SK-N-SH (cell line): ENCODE results near the gene KCNC4. TPM values are rescaled to one million over a fixed set of nuclear protein-coding genes. Genes with fewer than 3 reads are reported as not detected.

Source experiments
- CTCF ChIA-PET: fragments of 300-600, 350-600 bp; formaldehyde crosslinking; extraction: SDS; loops from one replicate; lab custom pipeline; 2021; lab: Yijun Ruan, JAX
- POLR2A ChIA-PET: fragments of 350-600 bp; sonication (Branson Sonifier 250); formaldehyde crosslinking; extraction: SDS; loops from one replicate; lab custom pipeline; 2020; ENCODE audit warnings: antibody characterized with exemption, inconsistent platforms; lab: Yijun Ruan, JAX
- DNase-seq: peaks from one replicate; pipeline ENCODE4 v3.0.0; 2012
- H2AFZ ChIP-seq: fragments of 200-600 bp; sonication (generic); 2 replicates; pipeline ENCODE4 v1.8.1; 2016; ENCODE audit warnings: antibody characterized with exemption, mild to moderate bottlenecking, low read depth
- H3F3A ChIP-seq: fragments of 200-600 bp; sonication (generic); replicated peaks from 2 replicates; pipeline ENCODE3; 2016; ENCODE audit warnings: antibody characterized with exemption, mild to moderate bottlenecking; ENCODE audit not compliant: insufficient read depth
- H3K27ac ChIP-seq, 2 experiments: fragments of 200-500 bp in 1 of 2; fragments of 200-600 bp in 1 of 2; sonication (Bioruptor generic) in 1 of 2; sonication (generic), shearing (Covaris generic) in 1 of 2; 2 replicates each; pipeline versions ENCODE4 v1.5.1 to v1.6.1; 2014 to 2016; ENCODE audit warnings: low read depth in 2 of 2, inconsistent platforms in 1 of 2, low read length in 1 of 2, mild to moderate bottlenecking in 1 of 2, mixed read lengths in 1 of 2
- H3K27me3 ChIP-seq: fragments of 200-600 bp; sonication (generic), shearing (Covaris generic); 2 replicates; pipeline ENCODE4 v1.6.1; 2016; ENCODE audit warnings: mixed run types; ENCODE audit not compliant: insufficient read depth
- H3K36me3 ChIP-seq, 2 experiments: fragments of 200-500 bp in 1 of 2; fragments of 200-600 bp in 1 of 2; sonication (Bioruptor generic) in 1 of 2; sonication (generic) in 1 of 2; replicated peaks in 1 of 2; 2 replicates each; pipeline versions ENCODE3 to v1.5.1; 2014 to 2016; ENCODE audit warnings: low read length in 1 of 2, mild to moderate bottlenecking in 1 of 2; ENCODE audit not compliant: insufficient read depth in 2 of 2, control insufficient read depth in 1 of 2
- H3K4me1 ChIP-seq, 2 experiments: fragments of 200-500 bp in 1 of 2; fragments of 200-600 bp in 1 of 2; sonication (Bioruptor generic) in 1 of 2; sonication (generic), shearing (Covaris generic) in 1 of 2; 2 replicates each; pipeline versions ENCODE4 v1.5.1 to v1.6.1; 2014 to 2016; ENCODE audit warnings: low read depth in 1 of 2, low read length in 1 of 2, mixed run types in 1 of 2; ENCODE audit not compliant: insufficient read depth in 2 of 2, control insufficient read depth in 1 of 2
- H3K4me2 ChIP-seq: fragments of 200-600 bp; sonication (generic), shearing (Covaris generic); 2 replicates; pipeline ENCODE4 v1.6.1; 2017; ENCODE audit warnings: mixed run types
- H3K4me3 ChIP-seq, 2 experiments: fragments of 200-500 bp in 1 of 2; fragments of 200-600 bp in 1 of 2; sonication (Bioruptor generic) in 1 of 2; sonication (generic), shearing (Covaris generic) in 1 of 2; 2 replicates each; pipeline versions ENCODE4 v1.5.1 to v1.8.1; 2014 to 2016; ENCODE audit warnings: low read depth in 2 of 2, inconsistent platforms in 1 of 2, low read length in 1 of 2, mild to moderate bottlenecking in 1 of 2, mixed read lengths in 1 of 2, moderate library complexity in 1 of 2
- H3K79me2 ChIP-seq: fragments of 200-600 bp; sonication (generic); 2 replicates; pipeline ENCODE4 v1.8.1; 2017; ENCODE audit warnings: mild to moderate bottlenecking; ENCODE audit not compliant: insufficient read depth
- H3K9ac ChIP-seq: fragments of 200-600 bp; sonication (generic); 2 replicates; pipeline ENCODE4 v1.6.1; 2017; ENCODE audit warnings: mixed run types
- H3K9me2 ChIP-seq: fragments of 200-600 bp; sonication (generic); 2 replicates; pipeline ENCODE4 v1.6.1; 2017; ENCODE audit warnings: mixed run types
- H3K9me3 ChIP-seq: fragments of 200-600 bp; sonication (generic); 2 replicates; pipeline ENCODE4 v1.6.1; 2017; ENCODE audit warnings: mixed run types, mild to moderate bottlenecking, moderate library complexity
- H4K20me1 ChIP-seq: fragments of 200-600 bp; sonication (generic); 2 replicates; pipeline ENCODE4 v1.6.1; 2017; ENCODE audit warnings: mild to moderate bottlenecking, mixed run types; ENCODE audit not compliant: insufficient read depth
- CHD2 ChIP-seq: fragments of 150-350 bp; IDR thresholded peaks from 2 replicates; pipeline ENCODE4 v1.6.1; 2018; ENCODE audit warnings: low read length; ENCODE audit not compliant: partially characterized antibody
- EP300 ChIP-seq, 2 experiments: IDR thresholded peaks; 2 replicates each; pipeline versions ENCODE4 v1.4.0 to v1.6.1; 2012; ENCODE audit warnings: borderline replicate concordance in 1 of 2, low read depth in 1 of 2, low read length in 1 of 2
- EZH2phosphoT487 ChIP-seq: fragments of 200-600 bp; sonication (generic); IDR thresholded peaks from 2 replicates; pipeline ENCODE4 v1.6.1; 2017; ENCODE audit warnings: low read depth, mixed run types, mild to moderate bottlenecking, antibody characterized with exemption, moderate library complexity, borderline replicate concordance
- FOXJ3 ChIP-seq: sonication (generic); formaldehyde crosslinking; IDR thresholded peaks from 2 replicates; pipeline ENCODE4 v1.5.1; 2020; ENCODE audit warnings: mild to moderate bottlenecking, missing genetic modification reagents
- FOXM1 ChIP-seq: IDR thresholded peaks from 2 replicates; pipeline ENCODE4 v1.4.0; 2012; ENCODE audit warnings: low read depth, mild to moderate bottlenecking
- GATA2 ChIP-seq: sonication (generic); formaldehyde crosslinking; IDR thresholded peaks from 2 replicates; pipeline ENCODE4 v1.5.0; 2020; ENCODE audit warnings: mild to moderate bottlenecking, missing genetic modification reagents
- JUND ChIP-seq: IDR thresholded peaks from 2 replicates; pipeline ENCODE4 v1.4.0; 2012
- MEF2A ChIP-seq: IDR thresholded peaks from 2 replicates; pipeline ENCODE4 v1.4.0; 2012; ENCODE audit warnings: low read depth, borderline replicate concordance
- MXI1 ChIP-seq: IDR thresholded peaks from 2 replicates; pipeline ENCODE4 v1.6.1; 2012; ENCODE audit warnings: mild to moderate bottlenecking, low read depth, low read length, improper control_type of control experiment
- POLR2AphosphoS5 ChIP-seq: IDR thresholded peaks from 2 replicates; pipeline ENCODE4 v1.6.1; 2012; ENCODE audit warnings: low read depth, low read length
- RAD21 ChIP-seq: IDR thresholded peaks from 2 replicates; pipeline ENCODE4 v1.6.1; 2012; ENCODE audit warnings: mild to moderate bottlenecking, low read length
- RFX5 ChIP-seq: IDR thresholded peaks from 2 replicates; pipeline ENCODE4 v1.6.1; 2012; ENCODE audit warnings: mild to moderate bottlenecking, improper control_type of control experiment, low read length
- RXRA ChIP-seq: IDR thresholded peaks from 2 replicates; pipeline ENCODE4 v1.4.0; 2012; ENCODE audit warnings: low read depth, mild to moderate bottlenecking, borderline replicate concordance
- TAF1 ChIP-seq: IDR thresholded peaks from 2 replicates; pipeline ENCODE4 v1.6.1; 2012; ENCODE audit warnings: low read depth, mild to moderate bottlenecking, low read length, moderate library complexity, borderline replicate concordance
- YY1 ChIP-seq: IDR thresholded peaks from 2 replicates; pipeline ENCODE4 v1.4.0; 2012; ENCODE audit warnings: low read depth, mild to moderate bottlenecking
- WGBS: methylation state at CpG from one replicate; pipeline ENCODE4 v1.1.6; 2017; ENCODE audit warnings: low lambda C conversion rate; 5-methylcytosine and 5-hydroxymethylcytosine counted together
- polyA plus RNA-seq, 3 experiments: library from polyadenylated mRNA; depleted of rRNA; stranded (reverse); fragments of >200 nt; gene quantifications; 2 replicates each; pipeline ENCODE4 v1.2.3, GENCODE V29; 2012
- TF ChIP-seq, protein P1 (sequence below): IDR thresholded peaks from 2 replicates; pipeline ENCODE4 v1.6.1; 2012; ENCODE audit warnings: mild to moderate bottlenecking, low read depth, low read length, moderate library complexity
- TF ChIP-seq, protein P2 (sequence below): IDR thresholded peaks from 2 replicates; pipeline ENCODE4 v1.4.0; 2012; ENCODE audit warnings: low read depth, borderline replicate concordance
- TF ChIP-seq, protein P3 (sequence below): IDR thresholded peaks from 2 replicates; pipeline ENCODE4 v1.4.0; 2012; ENCODE audit warnings: low read depth, borderline replicate concordance
- TF ChIP-seq, protein P4 (sequence below): IDR thresholded peaks from 2 replicates; pipeline ENCODE4; 2012
- TF ChIP-seq, protein P5 (sequence below): IDR thresholded peaks from 2 replicates; pipeline ENCODE4 v1.4.0; 2012; ENCODE audit warnings: low read depth

Gene KCNC4
- polyA plus RNA-seq, 1 of the 3 experiments (the other 2 are of a cell fraction) = 0.51 TPM

DNA sequence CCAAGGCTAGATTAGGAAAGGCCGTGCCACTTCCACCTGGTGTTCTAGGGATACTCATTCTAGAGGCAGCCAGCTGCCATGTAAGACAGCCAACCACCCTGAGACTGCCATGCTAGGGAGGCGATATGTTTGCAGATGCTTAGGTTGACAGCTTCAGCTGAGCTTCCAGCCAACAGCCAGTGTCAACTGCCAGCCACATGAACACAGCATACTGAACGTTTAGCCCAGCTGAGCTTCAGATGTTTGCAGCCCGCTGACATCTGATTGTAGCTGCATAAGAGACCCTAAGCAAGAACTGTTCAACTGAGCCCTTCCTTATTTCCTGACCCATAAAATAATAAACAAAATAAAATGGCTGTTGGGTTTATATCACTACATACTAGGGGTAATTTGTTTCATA is 5.0 kb upstream of the KCNC4 start:
- Histone ChIP-seq H3K27ac (no peak overlapping the region), H3K4me3 (no peak overlapping the region), H3F3A (peaks cover 4% of the 10 kb centered on the region), H3K4me2 (no peak overlapping the region), H3K9me3 (no peaks in the 10 kb centered on the region), H3K9me2 (no peaks in the 10 kb centered on the region), H3K9ac (no peak overlapping the region), H4K20me1 (no peaks in the 10 kb centered on the region), H3K36me3 (no peaks in the 10 kb centered on the region), H3K79me2 (no peaks in the 10 kb centered on the region), H2AFZ (no peak overlapping the region), H3K4me1 (peaks cover 0 to 32% of the 10 kb centered on the region in 2 experiments; a peak in 1 of 4 replicates), H3K27me3 (no peaks in the 10 kb centered on the region; the same call in 1 of the 2 replicates)
- CTCF ChIA-PET = interaction anchor here (1.0 to 19.1 kb wide), 8 partner anchors 13 to 290 kb away, joined by 3 to 1300 read pairs (median 79); no protein-coding TSS in a partner anchor
- POLR2A ChIA-PET = no interaction called here
- TF ChIP-seq GATA2 (CRISPR knock-in tag) (no peak), EP300 (IDR thresholded peaks at IDR 0.05; ENCODE audit: borderline replicate concordance in 1 of 2, low read depth in 1 of 2, low read length in 1 of 2) (no peak), TAF1 (no peak), RXRA (no peak), CHD2 (no peak), RAD21 (no peak), MEF2A (no peak), POLR2AphosphoS5 (no peak), MXI1 (no peak)
- TF ChIP-seq, protein P1, sequence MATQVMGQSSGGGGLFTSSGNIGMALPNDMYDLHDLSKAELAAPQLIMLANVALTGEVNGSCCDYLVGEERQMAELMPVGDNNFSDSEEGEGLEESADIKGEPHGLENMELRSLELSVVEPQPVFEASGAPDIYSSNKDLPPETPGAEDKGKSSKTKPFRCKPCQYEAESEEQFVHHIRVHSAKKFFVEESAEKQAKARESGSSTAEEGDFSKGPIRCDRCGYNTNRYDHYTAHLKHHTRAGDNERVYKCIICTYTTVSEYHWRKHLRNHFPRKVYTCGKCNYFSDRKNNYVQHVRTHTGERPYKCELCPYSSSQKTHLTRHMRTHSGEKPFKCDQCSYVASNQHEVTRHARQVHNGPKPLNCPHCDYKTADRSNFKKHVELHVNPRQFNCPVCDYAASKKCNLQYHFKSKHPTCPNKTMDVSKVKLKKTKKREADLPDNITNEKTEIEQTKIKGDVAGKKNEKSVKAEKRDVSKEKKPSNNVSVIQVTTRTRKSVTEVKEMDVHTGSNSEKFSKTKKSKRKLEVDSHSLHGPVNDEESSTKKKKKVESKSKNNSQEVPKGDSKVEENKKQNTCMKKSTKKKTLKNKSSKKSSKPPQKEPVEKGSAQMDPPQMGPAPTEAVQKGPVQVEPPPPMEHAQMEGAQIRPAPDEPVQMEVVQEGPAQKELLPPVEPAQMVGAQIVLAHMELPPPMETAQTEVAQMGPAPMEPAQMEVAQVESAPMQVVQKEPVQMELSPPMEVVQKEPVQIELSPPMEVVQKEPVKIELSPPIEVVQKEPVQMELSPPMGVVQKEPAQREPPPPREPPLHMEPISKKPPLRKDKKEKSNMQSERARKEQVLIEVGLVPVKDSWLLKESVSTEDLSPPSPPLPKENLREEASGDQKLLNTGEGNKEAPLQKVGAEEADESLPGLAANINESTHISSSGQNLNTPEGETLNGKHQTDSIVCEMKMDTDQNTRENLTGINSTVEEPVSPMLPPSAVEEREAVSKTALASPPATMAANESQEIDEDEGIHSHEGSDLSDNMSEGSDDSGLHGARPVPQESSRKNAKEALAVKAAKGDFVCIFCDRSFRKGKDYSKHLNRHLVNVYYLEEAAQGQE = no peak
- WGBS = 87% methylated on average over 3 of the region's 4 CpGs
- DNase-seq = no peak

DNA sequence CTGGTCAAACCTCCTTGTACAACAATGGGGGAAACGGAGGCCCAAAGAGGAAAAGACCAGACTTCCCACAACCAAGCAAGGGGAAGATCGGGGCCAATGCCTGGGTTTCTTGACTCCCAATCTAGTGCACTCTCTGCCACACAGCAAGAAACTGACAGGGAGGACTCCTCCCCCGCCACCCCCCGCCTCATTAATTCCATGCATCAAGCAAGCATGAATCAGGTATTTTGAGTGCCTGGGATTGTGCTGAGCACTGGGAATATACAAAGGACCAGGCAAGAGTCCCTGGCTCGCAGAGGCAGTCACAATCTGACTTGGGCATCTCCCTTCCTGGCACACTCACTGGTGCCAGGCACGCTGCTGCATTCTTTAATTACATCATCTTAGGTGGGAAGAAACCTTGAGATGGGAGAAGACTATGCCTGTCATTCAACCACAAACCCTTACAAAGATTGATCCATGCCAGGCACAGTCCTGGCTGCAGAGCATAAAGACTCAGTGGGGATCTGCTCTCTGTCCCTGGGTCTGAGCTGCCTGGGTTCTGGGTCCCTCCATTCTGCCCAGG is 4.4 kb upstream of the KCNC4 start:
- Histone ChIP-seq H3K9me3 (no peaks in the 10 kb centered on the region), H3K27me3 (no peaks in the 10 kb centered on the region; the same call in 1 of the 2 replicates), H4K20me1 (no peaks in the 10 kb centered on the region), H3K4me3 (no peak overlapping the region), H3K36me3 (no peaks in the 10 kb centered on the region), H3K4me2 (no peak overlapping the region), H3K9me2 (no peaks in the 10 kb centered on the region), H3K4me1 (peaks cover 0 to 29% of the 10 kb centered on the region in 2 experiments; a peak in 1 of 4 replicates), H2AFZ (no peak overlapping the region), H3K9ac (no peak overlapping the region), H3K27ac (no peak overlapping the region), H3K79me2 (no peaks in the 10 kb centered on the region), H3F3A (peaks cover 4% of the 10 kb centered on the region)
- DNase-seq = no peak
- 72% methylated on average over 6 of the region's 6 CpGs for WGBS
- ChIA-PET CTCF (interaction anchor here (1.0 to 19.1 kb wide), 9 partner anchors 13 to 290 kb away, joined by 3 to 1300 read pairs (median 125); partner anchors contain the start of gene LAMTOR5), POLR2A (no interaction called here)
- TF ChIP-seq, protein P2, sequence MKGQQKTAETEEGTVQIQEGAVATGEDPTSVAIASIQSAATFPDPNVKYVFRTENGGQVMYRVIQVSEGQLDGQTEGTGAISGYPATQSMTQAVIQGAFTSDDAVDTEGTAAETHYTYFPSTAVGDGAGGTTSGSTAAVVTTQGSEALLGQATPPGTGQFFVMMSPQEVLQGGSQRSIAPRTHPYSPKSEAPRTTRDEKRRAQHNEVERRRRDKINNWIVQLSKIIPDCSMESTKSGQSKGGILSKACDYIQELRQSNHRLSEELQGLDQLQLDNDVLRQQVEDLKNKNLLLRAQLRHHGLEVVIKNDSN = no peak
- TF ChIP-seq, protein P3, sequence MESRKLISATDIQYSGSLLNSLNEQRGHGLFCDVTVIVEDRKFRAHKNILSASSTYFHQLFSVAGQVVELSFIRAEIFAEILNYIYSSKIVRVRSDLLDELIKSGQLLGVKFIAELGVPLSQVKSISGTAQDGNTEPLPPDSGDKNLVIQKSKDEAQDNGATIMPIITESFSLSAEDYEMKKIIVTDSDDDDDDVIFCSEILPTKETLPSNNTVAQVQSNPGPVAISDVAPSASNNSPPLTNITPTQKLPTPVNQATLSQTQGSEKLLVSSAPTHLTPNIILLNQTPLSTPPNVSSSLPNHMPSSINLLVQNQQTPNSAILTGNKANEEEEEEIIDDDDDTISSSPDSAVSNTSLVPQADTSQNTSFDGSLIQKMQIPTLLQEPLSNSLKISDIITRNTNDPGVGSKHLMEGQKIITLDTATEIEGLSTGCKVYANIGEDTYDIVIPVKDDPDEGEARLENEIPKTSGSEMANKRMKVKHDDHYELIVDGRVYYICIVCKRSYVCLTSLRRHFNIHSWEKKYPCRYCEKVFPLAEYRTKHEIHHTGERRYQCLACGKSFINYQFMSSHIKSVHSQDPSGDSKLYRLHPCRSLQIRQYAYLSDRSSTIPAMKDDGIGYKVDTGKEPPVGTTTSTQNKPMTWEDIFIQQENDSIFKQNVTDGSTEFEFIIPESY = no peak
- TF ChIP-seq EZH2phosphoT487 (no peak), RFX5 (no peak), CHD2 (no peak), FOXJ3 (CRISPR knock-in tag) (no peak), FOXM1 (no peak), MEF2A (no peak), TAF1 (no peak), YY1 (no peak), JUND (no peak)
- TF ChIP-seq, protein P4, sequence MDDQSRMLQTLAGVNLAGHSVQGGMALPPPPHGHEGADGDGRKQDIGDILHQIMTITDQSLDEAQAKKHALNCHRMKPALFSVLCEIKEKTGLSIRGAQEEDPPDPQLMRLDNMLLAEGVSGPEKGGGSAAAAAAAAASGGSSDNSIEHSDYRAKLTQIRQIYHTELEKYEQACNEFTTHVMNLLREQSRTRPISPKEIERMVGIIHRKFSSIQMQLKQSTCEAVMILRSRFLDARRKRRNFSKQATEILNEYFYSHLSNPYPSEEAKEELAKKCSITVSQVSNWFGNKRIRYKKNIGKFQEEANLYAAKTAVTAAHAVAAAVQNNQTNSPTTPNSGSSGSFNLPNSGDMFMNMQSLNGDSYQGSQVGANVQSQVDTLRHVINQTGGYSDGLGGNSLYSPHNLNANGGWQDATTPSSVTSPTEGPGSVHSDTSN = no peak
- TF ChIP-seq, protein P5, sequence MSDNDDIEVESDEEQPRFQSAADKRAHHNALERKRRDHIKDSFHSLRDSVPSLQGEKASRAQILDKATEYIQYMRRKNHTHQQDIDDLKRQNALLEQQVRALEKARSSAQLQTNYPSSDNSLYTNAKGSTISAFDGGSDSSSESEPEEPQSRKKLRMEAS = no peak
